ENCODE data around the gene VPS51. TPM values are rescaled to one million over a fixed set of nuclear protein-coding genes. Genes with fewer than 3 reads are reported as not detected.

The VPS51 gene
- total RNA-seq, 2 experiments from 2014 or later: 97.1 to 99.2 TPM

GRCh38 chr11:65121865-65122696 is 26.1 kb downstream of the VPS51 start, which contains the start of the genes FAU and MRPL49:
TSS of gene FAU (minus strand) at chr11:65122134. CDS start at chr11:65121813, 321 bp downstream.
TSS of gene MRPL49 (plus strand) at chr11:65122321. CDS start at chr11:65122347, 26 bp downstream.
- intact Hi-C loops (cut with micrococcal nuclease): loop anchor here (1.0 kb wide), 2 partner anchors 12 to 38 kb away; partner anchors contain the start of genes CDCA5, SYVN1 and ZFPL1
- H3K27me3 Mint-ChIP-seq: no peaks in the 10 kb centered on the region
- H3K36me3 Mint-ChIP-seq: peaks cover 57% of the 10 kb centered on the region
- CTCF ChIA-PET: interaction anchor here (0.6 to 5.7 kb wide), 15 partner anchors 9 to 278 kb away, joined by 3 to 72 read pairs (median 4); partner anchors contain the start of genes ARL2, CDC42BPG and TM7SF2
- peaks cover 48% of the 10 kb centered on the region for H3K4me1 Mint-ChIP-seq (ENCODE audit: low read depth)
- POLR2A ChIA-PET: interaction anchor here (0.5 to 2.8 kb wide), 18 partner anchors 9 to 385 kb away, joined by 3 to 32 read pairs (median 4); partner anchors contain the start of genes ARL2, CAPN1, CDCA5 and POLA2
- peak within 1 kb of the TSS; percentile 100 for H3K4me3 Mint-ChIP-seq
- DNase-seq: peak; percentile 99
- peak within 1 kb of the TSS; percentile 99 for H3K27ac Mint-ChIP-seq
- no peaks in the 10 kb centered on the region for H3K9me3 Mint-ChIP-seq

- POLR2A ChIA-PET: no interaction called here
- Mint-ChIP-seq H3K9me3 (no peaks in the 10 kb centered on the region), H3K4me3 (peak overlapping the region; percentile 36), H3K4me1 (ENCODE audit: low read depth) (peaks cover 37% of the 10 kb centered on the region), H3K27me3 (no peaks in the 10 kb centered on the region), H3K36me3 (peaks cover 46% of the 10 kb centered on the region), H3K27ac (peak overlapping the region; percentile 39)
- DNase-seq: no peak
- CTCF ChIA-PET: interaction anchor here (0.8 to 1.4 kb wide), 3 partner anchors 9 to 14 kb away, joined by 3 to 4 read pairs (median 4); partner anchors contain the start of genes SYVN1 and TM7SF2
- intact Hi-C loops (cut with micrococcal nuclease): no loop called here
Measured at GRCh38 chr11:65124480-65125196, 28.6 kb downstream of the VPS51 start.

- CTCF ChIA-PET: interaction anchor here (1.2 to 1.3 kb wide), 2 partner anchors 9 to 13 kb away, joined by 3 to 4 read pairs; partner anchors contain the start of gene SYVN1
- intact Hi-C loops (cut with micrococcal nuclease): no loop called here
- H3K36me3 Mint-ChIP-seq: peaks cover 38% of the 10 kb centered on the region
- no peak for DNase-seq
- H3K4me3 Mint-ChIP-seq: no peak overlapping the region
- peaks cover 29% of the 10 kb centered on the region for H3K4me1 Mint-ChIP-seq (ENCODE audit: low read depth)
- POLR2A ChIA-PET: no interaction called here
- H3K27ac Mint-ChIP-seq: no peak overlapping the region
- H3K27me3 Mint-ChIP-seq: no peaks in the 10 kb centered on the region
- H3K9me3 Mint-ChIP-seq: no peaks in the 10 kb centered on the region
Measured at GRCh38 chr11:65125197-65126056, 29.4 kb downstream of the VPS51 start.

GRCh38 chr11:65126624-65127274 is 30.7 kb downstream of the VPS51 start:
- CTCF ChIA-PET: interaction anchor here (0.9 to 2.8 kb wide), 3 partner anchors 9 to 16 kb away, joined by 3 to 9 read pairs (median 4); partner anchors contain the start of genes TM7SF2 and ZNHIT2
- POLR2A ChIA-PET: interaction anchor here (1.0 kb wide), 1 partner anchor 8 kb away, joined by 5 read pairs; no protein-coding TSS in a partner anchor
- no peak for DNase-seq
- Mint-ChIP-seq H3K4me1 (ENCODE audit: low read depth) (peaks cover 22% of the 10 kb centered on the region), H3K36me3 (peaks cover 29% of the 10 kb centered on the region), H3K4me3 (no peak overlapping the region), H3K27me3 (no peaks in the 10 kb centered on the region), H3K9me3 (no peaks in the 10 kb centered on the region), H3K27ac (no peak overlapping the region)
- intact Hi-C loops (cut with micrococcal nuclease): no loop called here

DNA sequence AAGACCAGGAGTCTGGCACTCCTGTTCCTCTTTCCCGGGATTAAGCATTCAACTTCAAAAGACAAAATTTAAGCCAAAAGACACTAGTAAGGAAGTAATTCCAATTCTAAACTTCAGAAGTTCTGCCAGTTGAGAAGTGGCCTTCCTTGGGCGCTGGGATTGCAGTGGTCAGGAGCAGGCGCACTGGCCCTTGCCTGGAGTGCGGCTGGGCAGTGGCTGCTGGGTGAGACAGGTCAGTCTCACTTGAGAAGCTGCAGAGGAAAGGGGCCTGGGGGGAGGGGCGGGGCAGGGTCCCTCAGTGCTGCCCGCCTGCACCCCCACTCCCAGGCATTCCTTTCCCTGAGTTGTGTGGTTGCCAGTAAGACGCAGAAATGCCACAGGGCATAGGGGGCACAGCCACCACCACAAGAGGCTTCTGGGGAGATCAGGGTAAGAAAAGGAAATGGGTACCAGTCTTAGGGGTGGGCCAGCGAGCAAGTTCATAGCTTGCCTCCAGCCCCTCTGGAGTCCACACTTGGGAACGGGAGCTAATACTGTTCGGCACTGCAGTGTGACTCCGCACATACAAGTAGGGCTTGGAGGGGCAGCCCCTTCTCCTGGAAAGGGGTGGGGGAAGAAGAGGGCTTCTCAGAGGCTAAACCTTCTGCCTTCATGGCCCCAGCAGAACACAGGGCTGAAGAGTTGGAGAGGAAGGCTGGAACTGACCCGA is 31.6 kb downstream of the VPS51 start:
- Mint-ChIP-seq H3K4me1 (ENCODE audit: low read depth) (peaks cover 23% of the 10 kb centered on the region), H3K27me3 (no peaks in the 10 kb centered on the region), H3K4me3 (no peak overlapping the region), H3K27ac (no peak overlapping the region), H3K9me3 (no peaks in the 10 kb centered on the region), H3K36me3 (peaks cover 29% of the 10 kb centered on the region)
- POLR2A ChIA-PET: no interaction called here
- CTCF ChIA-PET: interaction anchor here (0.6 to 2.8 kb wide), 3 partner anchors 10 to 122 kb away, joined by 3 to 9 read pairs (median 3); partner anchors contain the start of genes TM7SF2 and ZNHIT2
- DNase-seq: no peak
- intact Hi-C loops (cut with micrococcal nuclease): no loop called here

DNA sequence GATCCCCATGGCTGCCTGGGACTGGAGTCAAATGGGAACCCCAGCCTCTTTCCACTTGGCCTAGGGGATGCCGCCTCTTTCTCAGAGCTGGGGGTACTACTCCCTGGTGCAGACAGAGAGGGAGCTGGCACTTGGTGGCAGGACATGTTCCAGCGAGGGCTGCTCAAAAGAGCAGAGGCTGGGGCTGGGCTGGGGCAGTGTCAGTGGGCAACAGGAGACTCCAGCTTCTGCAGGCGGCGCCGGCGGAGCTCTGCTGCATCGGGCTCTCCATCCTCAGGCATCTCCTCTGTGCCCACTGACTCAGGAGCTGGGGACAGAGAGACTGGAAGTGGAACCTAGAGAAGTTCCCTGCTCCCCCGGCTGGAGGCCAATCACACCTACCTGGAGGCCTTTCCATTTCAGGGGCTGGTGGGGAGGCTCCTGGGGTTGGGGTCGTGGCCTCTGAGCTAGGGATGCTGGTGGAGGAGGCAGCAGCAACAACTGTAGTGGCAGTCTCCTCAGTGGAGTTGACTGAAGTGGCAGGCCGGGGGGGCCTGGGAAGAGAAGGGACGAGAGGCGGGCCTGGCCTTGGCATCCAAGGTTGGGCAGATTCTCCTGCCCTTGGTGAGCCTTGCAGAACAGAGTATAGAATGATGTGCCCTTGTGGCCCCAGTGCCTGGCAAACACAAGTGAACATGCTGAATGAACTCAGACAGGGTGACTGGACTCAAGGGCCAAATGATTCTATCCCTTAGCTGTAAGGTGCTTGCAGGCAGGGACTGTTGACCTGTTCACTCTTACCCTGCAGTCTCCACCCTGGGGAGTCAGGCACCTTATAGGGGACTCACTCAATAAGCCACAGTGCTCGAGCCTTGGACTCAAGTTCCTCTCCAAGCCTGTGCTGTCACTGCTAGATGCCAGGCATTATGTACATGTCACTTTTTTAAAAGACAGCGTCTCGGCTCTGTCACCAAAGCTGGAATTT is 32.5 kb downstream of the VPS51 start:
- intact Hi-C loops (cut with micrococcal nuclease): no loop called here
- H3K27ac Mint-ChIP-seq: no peak overlapping the region
- peaks cover 26% of the 10 kb centered on the region for H3K4me1 Mint-ChIP-seq (ENCODE audit: low read depth)
- peaks cover 29% of the 10 kb centered on the region for H3K36me3 Mint-ChIP-seq
- H3K27me3 Mint-ChIP-seq: no peaks in the 10 kb centered on the region
- H3K4me3 Mint-ChIP-seq: no peak overlapping the region
- no peaks in the 10 kb centered on the region for H3K9me3 Mint-ChIP-seq
- POLR2A ChIA-PET: interaction anchor here (0.6 kb wide), 1 partner anchor 8 kb away, joined by 4 read pairs; no protein-coding TSS in a partner anchor
- CTCF ChIA-PET: interaction anchor here (0.6 to 2.8 kb wide), 3 partner anchors 11 to 122 kb away, joined by 3 to 9 read pairs (median 3); partner anchors contain the start of genes TM7SF2 and ZNHIT2
- no peak for DNase-seq

DNA sequence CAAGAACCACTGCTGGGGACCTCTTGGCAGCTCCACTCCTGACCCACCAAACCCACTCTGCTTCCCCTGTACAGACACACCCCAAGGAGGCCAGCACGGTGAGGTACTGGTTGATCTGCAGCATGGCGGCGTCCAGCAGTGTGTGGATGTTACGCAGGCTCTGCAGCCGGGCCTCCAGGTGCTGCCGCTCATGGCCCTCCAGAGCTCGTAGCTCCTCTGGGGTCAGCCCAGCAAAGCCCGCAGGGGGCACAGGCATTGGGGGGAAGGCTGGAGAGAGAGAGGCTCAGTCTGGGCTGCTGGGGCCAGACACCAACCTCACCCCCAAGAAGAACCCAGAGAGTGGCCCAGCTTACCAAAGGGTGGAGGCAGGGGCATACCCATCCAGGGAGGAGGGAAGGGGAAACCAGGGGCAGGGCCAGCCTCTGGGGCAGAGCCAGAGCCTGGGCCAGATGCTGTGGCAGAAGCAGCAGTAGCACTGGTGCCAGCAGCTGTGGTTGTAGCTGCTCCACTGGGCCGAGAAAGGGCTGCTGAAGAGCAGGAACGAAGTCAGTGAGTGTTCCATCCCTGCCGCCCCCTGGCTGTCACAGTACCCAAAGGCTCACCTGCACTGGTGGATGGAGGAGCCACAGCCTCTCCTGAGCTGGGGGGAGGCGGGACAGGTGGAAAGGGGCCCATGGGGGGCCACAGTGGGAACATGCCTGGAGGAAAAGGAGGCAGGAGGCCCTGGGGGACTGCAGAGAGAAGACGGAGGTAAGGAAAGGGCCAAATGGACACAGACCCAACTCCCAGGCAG is 33.8 kb downstream of the VPS51 start:
- H3K36me3 Mint-ChIP-seq: peaks cover 27% of the 10 kb centered on the region
- intact Hi-C loops (cut with micrococcal nuclease): loop anchor here (10.0 kb wide), 1 partner anchor 135 kb away; the partner anchor contains the start of gene POLA2
- DNase-seq: no peak
- H3K4me3 Mint-ChIP-seq: no peak overlapping the region
- POLR2A ChIA-PET: interaction anchor here (0.6 kb wide), 1 partner anchor 7 kb away, joined by 4 read pairs; no protein-coding TSS in a partner anchor
- CTCF ChIA-PET: interaction anchor here (1.1 kb wide), 1 partner anchor 13 kb away, joined by 4 read pairs; the partner anchor contains the start of gene ZNHIT2
- no peak overlapping the region for H3K27ac Mint-ChIP-seq
- H3K27me3 Mint-ChIP-seq: no peaks in the 10 kb centered on the region
- peaks cover 19% of the 10 kb centered on the region for H3K4me1 Mint-ChIP-seq (ENCODE audit: low read depth)
- no peaks in the 10 kb centered on the region for H3K9me3 Mint-ChIP-seq

GRCh38 chr11:65130631-65131416 is 34.8 kb downstream of the VPS51 start:
- intact Hi-C loops (cut with micrococcal nuclease): loop anchor here (10.0 kb wide), 1 partner anchor 134 kb away; the partner anchor contains the start of gene POLA2
- no peak overlapping the region for H3K27ac Mint-ChIP-seq
- DNase-seq: no peak
- H3K27me3 Mint-ChIP-seq: no peaks in the 10 kb centered on the region
- no peaks in the 10 kb centered on the region for H3K9me3 Mint-ChIP-seq
- no peak overlapping the region for H3K4me3 Mint-ChIP-seq
- peaks cover 20% of the 10 kb centered on the region for H3K36me3 Mint-ChIP-seq
- POLR2A ChIA-PET: interaction anchor here (1.5 to 1.7 kb wide), 2 partner anchors 9 to 13 kb away, joined by 6 to 8 read pairs; partner anchors contain the start of genes FAU, MRPL49 and ZNHIT2
- H3K4me1 Mint-ChIP-seq (ENCODE audit: low read depth): peaks cover 22% of the 10 kb centered on the region
- CTCF ChIA-PET: interaction anchor here (1.1 to 1.9 kb wide), 4 partner anchors 9 to 20 kb away, joined by 4 to 8 read pairs (median 4); partner anchors contain the start of genes FAU, MRPL49 and ZNHIT2
